Hepatocyte (in vitro differentiated cells): ENCODE measurements around the gene WFDC10B. TPM values are rescaled to one million over a fixed set of nuclear protein-coding genes. Genes with fewer than 3 reads are reported as not detected.
"Not testable (repeated sequence)": the region's sequence is repeated elsewhere in the genome, so short reads cannot be mapped to it uniquely, and the experiment has no call there.

Experiments
- DNase-seq: peaks from one replicate; pipeline ENCODE4 v3.0.0-alpha.2; 2016; ENCODE audit warnings: low spot score
- H2AFZ ChIP-seq: fragments of 200-600 bp; sonication (generic); 2 replicates; pipeline ENCODE4 v1.6.0; 2016; ENCODE audit warnings: antibody characterized with exemption, mild to moderate bottlenecking
- H3K27ac ChIP-seq: fragments of 200-600 bp; sonication (generic); 2 replicates; pipeline ENCODE4 v1.5.1; 2016; ENCODE audit warnings: mild to moderate bottlenecking
- H3K27me3 ChIP-seq: fragments of 200-600 bp; sonication (generic); 2 replicates; pipeline ENCODE4 v1.6.1; 2016
- H3K36me3 ChIP-seq: fragments of 200-600 bp; sonication (generic); replicated peaks from 2 replicates; pipeline ENCODE4 v1.5.1; 2016; ENCODE audit warnings: low read depth; ENCODE audit not compliant: insufficient read depth
- H3K4me1 ChIP-seq: fragments of 200-600 bp; sonication (generic); 2 replicates; pipeline ENCODE4 v1.5.1; 2016; ENCODE audit warnings: mild to moderate bottlenecking, moderate library complexity; ENCODE audit not compliant: insufficient read depth
- H3K4me2 ChIP-seq: fragments of 200-600 bp; sonication (generic); 2 replicates; pipeline ENCODE4 v1.6.0; 2016
- H3K4me3 ChIP-seq: fragments of 200-600 bp; sonication (generic); 2 replicates; pipeline ENCODE4 v1.5.1; 2016; ENCODE audit warnings: mild to moderate bottlenecking
- H3K79me2 ChIP-seq: fragments of 200-600 bp; sonication (generic); 2 replicates; pipeline ENCODE4 v1.6.0; 2017; ENCODE audit warnings: mild to moderate bottlenecking
- H3K9me2 ChIP-seq: fragments of 200-600 bp; sonication (generic); replicated peaks from 2 replicates; pipeline ENCODE4 v1.6.0; 2017; ENCODE audit warnings: mild to moderate bottlenecking; ENCODE audit not compliant: insufficient read depth
- H3K9me3 ChIP-seq: fragments of 200-600 bp; sonication (generic); 2 replicates; pipeline ENCODE4 v1.5.1; 2016; ENCODE audit warnings: low read depth, mild to moderate bottlenecking
- H4K20me1 ChIP-seq: fragments of 200-600 bp; sonication (generic); 2 replicates; pipeline ENCODE4 v1.6.0; 2016; ENCODE audit warnings: mild to moderate bottlenecking; ENCODE audit not compliant: insufficient read depth, poor library complexity, severe bottlenecking
- EZH2 ChIP-seq: fragments of 200-600 bp; sonication (generic); IDR thresholded peaks from 2 replicates; pipeline ENCODE4 v1.6.1; 2016; ENCODE audit warnings: antibody characterized with exemption, mild to moderate bottlenecking, borderline replicate concordance
- EZH2phosphoT487 ChIP-seq: fragments of 200-600 bp; sonication (generic); IDR thresholded peaks from one replicate; pipeline ENCODE4 v1.6.1; 2018; ENCODE audit warnings: antibody characterized with exemption, mild to moderate bottlenecking, low read depth, moderate library complexity; ENCODE audit not compliant: unreplicated experiment, severe bottlenecking
- WGBS: methylation state at CpG from one replicate; pipeline ENCODE4 v1.1.6; 2016; ENCODE audit warnings: low lambda C conversion rate; ENCODE audit errors: missing lambda C conversion rate; 5-methylcytosine and 5-hydroxymethylcytosine counted together
- polyA plus RNA-seq: library from polyadenylated mRNA; unstranded; fragments of >200 nt; fragmentation: Nextera tagmentation; extraction: Ambion mirVana; gene quantifications from 2 replicates; pipeline ENCODE4 v1.2.1, GENCODE V29; 2016
- total RNA-seq: library from RNA; depleted of rRNA; stranded (reverse); fragments of >200 nt; gene quantifications from 2 replicates; pipeline ENCODE4 v1.2.3, GENCODE V29; 2014
- TF ChIP-seq, protein P1 (sequence below): fragments of 200-600 bp; sonication (generic); IDR thresholded peaks from 2 replicates; pipeline ENCODE4 v1.5.1; 2016; ENCODE audit warnings: antibody characterized with exemption, mild to moderate bottlenecking; ENCODE audit not compliant: poor library complexity

The WFDC10B gene
- total and polyA plus RNA-seq, 2 experiments from 2014 or later: 1.9 to 2.6 TPM

DNA sequence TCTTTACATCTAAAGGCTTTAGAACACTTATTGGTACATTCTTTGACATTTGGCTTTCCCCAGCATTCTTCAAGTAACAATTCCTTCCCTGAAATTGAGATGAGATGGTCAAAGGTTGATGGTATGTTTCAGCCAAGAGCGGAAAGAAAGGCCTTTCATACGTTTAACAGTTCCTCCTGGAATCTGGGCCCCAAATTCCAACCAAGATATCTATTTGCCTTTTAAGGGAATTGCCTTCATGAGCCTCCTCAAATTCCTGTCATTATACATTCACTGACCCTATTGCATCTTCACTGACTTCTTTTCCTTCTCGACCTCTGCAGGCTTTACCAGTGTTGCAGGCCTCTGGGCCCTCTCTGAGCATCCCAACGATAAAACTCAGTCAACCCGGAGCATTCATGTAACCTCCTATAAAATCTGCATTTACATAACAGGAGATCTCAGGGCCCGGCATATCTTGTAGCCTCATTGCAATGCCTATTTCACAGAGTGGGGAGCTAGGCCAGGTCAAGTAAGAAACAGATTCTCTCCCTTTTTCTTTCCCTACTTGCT, 55.4 kb downstream of the WFDC10B start:
- WGBS: 83% methylated on average over 6 of the region's 6 CpGs
- no peak overlapping the region for H2AFZ ChIP-seq

GRCh38 chr20:45647441-45648050, 57.3 kb downstream of the WFDC10B start:
- no peak overlapping the region for H3K4me3 ChIP-seq
- no peaks in the 10 kb centered on the region for H4K20me1 ChIP-seq
- no peak overlapping the region for H3K4me2 ChIP-seq
- no peaks in the 10 kb centered on the region for H3K79me2 ChIP-seq
- H2AFZ ChIP-seq: no peak overlapping the region
- H3K36me3 ChIP-seq: no peaks in the 10 kb centered on the region
- no peaks in the 10 kb centered on the region for H3K9me3 ChIP-seq
- H3K27me3 ChIP-seq: no peaks in the 10 kb centered on the region
- no peaks in the 10 kb centered on the region for H3K9me2 ChIP-seq
- no peaks in the 10 kb centered on the region for H3K4me1 ChIP-seq
- DNase-seq: no peak
- no peak overlapping the region for H3K27ac ChIP-seq
- WGBS: 81% methylated on average over 1 of the region's 1 CpG
- no peak for TF ChIP-seq EZH2
- TF ChIP-seq, protein P1, sequence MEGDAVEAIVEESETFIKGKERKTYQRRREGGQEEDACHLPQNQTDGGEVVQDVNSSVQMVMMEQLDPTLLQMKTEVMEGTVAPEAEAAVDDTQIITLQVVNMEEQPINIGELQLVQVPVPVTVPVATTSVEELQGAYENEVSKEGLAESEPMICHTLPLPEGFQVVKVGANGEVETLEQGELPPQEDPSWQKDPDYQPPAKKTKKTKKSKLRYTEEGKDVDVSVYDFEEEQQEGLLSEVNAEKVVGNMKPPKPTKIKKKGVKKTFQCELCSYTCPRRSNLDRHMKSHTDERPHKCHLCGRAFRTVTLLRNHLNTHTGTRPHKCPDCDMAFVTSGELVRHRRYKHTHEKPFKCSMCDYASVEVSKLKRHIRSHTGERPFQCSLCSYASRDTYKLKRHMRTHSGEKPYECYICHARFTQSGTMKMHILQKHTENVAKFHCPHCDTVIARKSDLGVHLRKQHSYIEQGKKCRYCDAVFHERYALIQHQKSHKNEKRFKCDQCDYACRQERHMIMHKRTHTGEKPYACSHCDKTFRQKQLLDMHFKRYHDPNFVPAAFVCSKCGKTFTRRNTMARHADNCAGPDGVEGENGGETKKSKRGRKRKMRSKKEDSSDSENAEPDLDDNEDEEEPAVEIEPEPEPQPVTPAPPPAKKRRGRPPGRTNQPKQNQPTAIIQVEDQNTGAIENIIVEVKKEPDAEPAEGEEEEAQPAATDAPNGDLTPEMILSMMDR: no peak
- TF ChIP-seq EZH2phosphoT487: no peak

More for the DNA sequence above, 55.4 kb downstream of the WFDC10B start:
- no peaks in the 10 kb centered on the region for H3K36me3 ChIP-seq
- H3K4me1 ChIP-seq: no peaks in the 10 kb centered on the region
- no peaks in the 10 kb centered on the region for H4K20me1 ChIP-seq
- no peak for TF ChIP-seq EZH2phosphoT487
- TF ChIP-seq, protein P1: no peak
- no peak for TF ChIP-seq EZH2
- H3K4me3 ChIP-seq: no peak overlapping the region
- H3K9me3 ChIP-seq: no peaks in the 10 kb centered on the region
- DNase-seq: no peak
- H3K9me2 ChIP-seq: no peaks in the 10 kb centered on the region
- no peak overlapping the region for H3K4me2 ChIP-seq
- H3K27me3 ChIP-seq: no peaks in the 10 kb centered on the region
- no peaks in the 10 kb centered on the region for H3K79me2 ChIP-seq
- no peak overlapping the region for H3K27ac ChIP-seq

- DNase-seq: no peak
- Histone ChIP-seq H3K79me2 (no peaks in the 10 kb centered on the region), H2AFZ (no peak overlapping the region), H3K27me3 (no peaks in the 10 kb centered on the region), H3K27ac (no peak overlapping the region), H3K9me3 (no peaks in the 10 kb centered on the region), H4K20me1 (no peaks in the 10 kb centered on the region), H3K36me3 (no peaks in the 10 kb centered on the region), H3K4me2 (no peak overlapping the region), H3K9me2 (no peaks in the 10 kb centered on the region), H3K4me3 (no peak overlapping the region), H3K4me1 (no peaks in the 10 kb centered on the region)
- TF ChIP-seq, protein P1: no peak
- TF ChIP-seq EZH2phosphoT487: no peak
- WGBS: 97% methylated on average over 3 of the region's 3 CpGs
These were observed 57.9 kb downstream of the WFDC10B start for GRCh38 chr20:45646875-45647274.

- H3K27ac ChIP-seq, H3K79me2 ChIP-seq, H3K9me3 ChIP-seq, H3K27me3 ChIP-seq, H3K4me3 ChIP-seq, H3K4me2 ChIP-seq, H3K9me2 ChIP-seq, H3K4me1 ChIP-seq, H2AFZ ChIP-seq, DNase-seq, H3K36me3 ChIP-seq, H4K20me1 ChIP-seq: not testable (repeated sequence)
- 93% methylated on average over 10 of the region's 28 CpGs for WGBS
These were observed 59.0 kb downstream of the WFDC10B start for GRCh38 chr20:45645869-45646268.

DNA sequence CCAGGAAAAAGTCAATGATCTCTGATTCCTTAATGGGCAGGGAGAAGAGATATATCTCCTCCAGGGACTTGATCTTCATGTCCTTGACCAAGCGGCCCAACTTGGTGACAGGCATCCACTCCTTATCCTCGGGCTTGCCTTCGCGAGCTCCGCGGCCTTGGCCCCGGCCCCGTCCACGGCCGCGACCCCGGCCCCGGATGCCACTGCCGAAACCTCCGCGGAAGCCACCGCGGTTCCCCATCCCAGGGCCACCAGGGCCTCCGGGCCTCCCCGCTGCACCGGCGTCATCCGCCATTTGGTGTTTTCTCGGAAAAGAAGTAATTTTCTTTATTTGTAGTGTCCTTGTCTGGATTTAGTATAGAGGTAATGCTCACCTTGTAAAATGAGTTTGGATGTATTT, 63.7 kb downstream of the WFDC10B start:
- H3K4me2 ChIP-seq, H2AFZ ChIP-seq, H3K79me2 ChIP-seq, H3K36me3 ChIP-seq, H3K9me3 ChIP-seq, H4K20me1 ChIP-seq, H3K9me2 ChIP-seq, H3K27ac ChIP-seq, DNase-seq, H3K4me3 ChIP-seq, H3K4me1 ChIP-seq, H3K27me3 ChIP-seq: not testable (repeated sequence)
- WGBS: 97% methylated on average over 22 of the region's 24 CpGs
